ENCODE measurements around the gene RPL6.

The RPL6 gene

GRCh38 chr12:112380663-112381405 lies 28.6 kb downstream of the RPL6 start:
- in situ Hi-C loops (cut with MboI; ENCODE audit: low sequenced_read_pairs), result loop anchor here (10.0 kb wide), 1 partner anchor 436 kb away; no protein-coding TSS in a partner anchor

- in situ Hi-C loops (cut with MboI; ENCODE audit: low sequenced_read_pairs), result no loop called here
Observed at GRCh38 chr12:112375105-112375504, 34.3 kb downstream of the RPL6 start.

GRCh38 chr12:112374166-112374740 lies 35.2 kb downstream of the RPL6 start:
- in situ Hi-C loops (cut with MboI; ENCODE audit: low sequenced_read_pairs), result no loop called here

- in situ Hi-C loops (cut with MboI; ENCODE audit: low sequenced_read_pairs), result no loop called here
Observed at GRCh38 chr12:112370868-112371510, 38.4 kb downstream of the RPL6 start.

GRCh38 chr12:112370199-112370598 lies 39.2 kb downstream of the RPL6 start:
- in situ Hi-C loops (cut with MboI; ENCODE audit: low sequenced_read_pairs), result no loop called here

- in situ Hi-C loops (cut with MboI; ENCODE audit: low sequenced_read_pairs), result no loop called here
Observed at GRCh38 chr12:112368856-112369255, 40.5 kb downstream of the RPL6 start.

GRCh38 chr12:112367965-112368364 lies 41.4 kb downstream of the RPL6 start:
- in situ Hi-C loops (cut with MboI; ENCODE audit: low sequenced_read_pairs), result no loop called here

GRCh38 chr12:112362310-112362709 lies 47.1 kb downstream of the RPL6 start:
- in situ Hi-C loops (cut with MboI; ENCODE audit: low sequenced_read_pairs), result no loop called here

- in situ Hi-C loops (cut with MboI; ENCODE audit: low sequenced_read_pairs), result no loop called here
Observed at GRCh38 chr12:112361271-112361670, 48.1 kb downstream of the RPL6 start.

GRCh38 chr12:112359290-112359689 lies 50.1 kb downstream of the RPL6 start:
- in situ Hi-C loops (cut with MboI; ENCODE audit: low sequenced_read_pairs), result no loop called here

GRCh38 chr12:112357214-112357613 lies 52.2 kb downstream of the RPL6 start:
- in situ Hi-C loops (cut with MboI; ENCODE audit: low sequenced_read_pairs), result no loop called here

Measured in HL-60/S4 (cell line).